ENCODE data around the gene TPGS1.

TPGS1 gene

DNA sequence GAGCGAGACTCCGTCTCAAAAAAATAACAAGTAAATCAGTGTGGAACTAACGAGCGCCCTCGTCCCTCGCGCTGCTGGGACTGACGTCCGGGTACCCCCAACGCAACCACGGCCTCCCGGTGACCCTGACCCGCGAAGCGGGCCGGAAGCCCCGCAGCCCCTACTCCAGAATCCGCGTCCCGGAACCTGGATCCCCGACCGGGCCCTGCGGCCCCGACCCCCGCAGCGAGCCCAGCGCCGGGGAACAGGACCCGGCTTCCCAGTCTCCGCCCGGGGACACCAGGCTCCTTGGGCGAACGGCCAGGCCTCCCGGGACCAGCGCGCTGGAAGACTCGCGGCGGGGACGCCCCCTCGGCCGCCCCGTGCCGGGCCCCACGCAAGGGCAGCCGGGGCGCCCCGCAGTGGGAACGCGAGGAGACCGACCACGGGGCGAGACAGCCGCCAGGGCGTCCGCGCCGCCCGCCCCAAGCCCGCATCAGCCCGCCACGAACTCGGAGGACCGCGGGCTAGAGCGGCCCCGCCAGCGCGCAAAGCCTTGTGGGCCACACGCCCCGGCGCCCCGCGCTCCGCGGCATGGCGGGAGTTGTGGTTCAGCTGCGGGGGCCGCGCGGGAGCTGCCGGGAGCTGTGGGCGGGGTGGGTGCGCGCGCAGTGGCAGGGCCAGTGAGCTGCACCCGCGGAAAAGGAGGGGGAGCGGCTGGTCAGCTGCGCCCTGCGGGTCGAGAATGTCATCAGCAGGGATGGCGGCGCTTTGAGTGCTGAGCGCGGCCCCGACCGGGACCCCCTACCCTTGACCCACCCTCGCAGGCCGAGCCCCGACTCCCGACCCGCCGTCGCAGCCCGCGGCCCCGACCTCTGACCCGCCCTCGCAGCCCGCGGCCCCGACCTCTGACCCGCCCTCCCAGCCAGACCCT is 18.5 kb upstream of the TPGS1 start:
- Mint-ChIP-seq H3K27me3 (peaks cover 9% of the 10 kb centered on the region), H3K4me3 (peak overlapping the region; percentile 82), H3K9me3 (peaks cover 2% of the 10 kb centered on the region), H3K36me3 (no peaks in the 10 kb centered on the region), H3K4me1 (peaks cover 15% of the 10 kb centered on the region), H3K27ac (peak overlapping the region; percentile 83)
- ATAC-seq = peak; percentile 95

- Mint-ChIP-seq H3K27me3 (peaks cover 10% of the 10 kb centered on the region), H3K4me3 (peak overlapping the region; percentile 82), H3K27ac (peak overlapping the region; percentile 83), H3K36me3 (no peaks in the 10 kb centered on the region), H3K9me3 (peaks cover 3% of the 10 kb centered on the region), H3K4me1 (peaks cover 18% of the 10 kb centered on the region)
- peak; percentile 39 for ATAC-seq
Observed at GRCh38 chr19:489418-490196, 17.7 kb upstream of the TPGS1 start.

GRCh38 chr19:491146-491741 is 16.1 kb upstream of the TPGS1 start:
- H3K27me3 Mint-ChIP-seq = peaks cover 18% of the 10 kb centered on the region
- no peak for ATAC-seq
- H3K27ac Mint-ChIP-seq = no peak overlapping the region
- peaks cover 18% of the 10 kb centered on the region for H3K4me1 Mint-ChIP-seq
- H3K9me3 Mint-ChIP-seq = peaks cover 3% of the 10 kb centered on the region
- no peak overlapping the region for H3K4me3 Mint-ChIP-seq
- H3K36me3 Mint-ChIP-seq = no peaks in the 10 kb centered on the region

GRCh38 chr19:492091-492531 is 15.2 kb upstream of the TPGS1 start:
- Mint-ChIP-seq H3K4me1 (peaks cover 18% of the 10 kb centered on the region), H3K27me3 (peaks cover 20% of the 10 kb centered on the region), H3K36me3 (no peaks in the 10 kb centered on the region), H3K4me3 (no peak overlapping the region), H3K9me3 (peaks cover 3% of the 10 kb centered on the region), H3K27ac (no peak overlapping the region)
- no peak for ATAC-seq

- no peaks in the 10 kb centered on the region for H3K36me3 Mint-ChIP-seq
- peaks cover 3% of the 10 kb centered on the region for H3K9me3 Mint-ChIP-seq
- H3K4me3 Mint-ChIP-seq = no peak overlapping the region
- peaks cover 29% of the 10 kb centered on the region for H3K27me3 Mint-ChIP-seq
- peaks cover 21% of the 10 kb centered on the region for H3K4me1 Mint-ChIP-seq
- no peak overlapping the region for H3K27ac Mint-ChIP-seq
- no peak for ATAC-seq
Observed at GRCh38 chr19:493391-494170, 13.7 kb upstream of the TPGS1 start.

DNA sequence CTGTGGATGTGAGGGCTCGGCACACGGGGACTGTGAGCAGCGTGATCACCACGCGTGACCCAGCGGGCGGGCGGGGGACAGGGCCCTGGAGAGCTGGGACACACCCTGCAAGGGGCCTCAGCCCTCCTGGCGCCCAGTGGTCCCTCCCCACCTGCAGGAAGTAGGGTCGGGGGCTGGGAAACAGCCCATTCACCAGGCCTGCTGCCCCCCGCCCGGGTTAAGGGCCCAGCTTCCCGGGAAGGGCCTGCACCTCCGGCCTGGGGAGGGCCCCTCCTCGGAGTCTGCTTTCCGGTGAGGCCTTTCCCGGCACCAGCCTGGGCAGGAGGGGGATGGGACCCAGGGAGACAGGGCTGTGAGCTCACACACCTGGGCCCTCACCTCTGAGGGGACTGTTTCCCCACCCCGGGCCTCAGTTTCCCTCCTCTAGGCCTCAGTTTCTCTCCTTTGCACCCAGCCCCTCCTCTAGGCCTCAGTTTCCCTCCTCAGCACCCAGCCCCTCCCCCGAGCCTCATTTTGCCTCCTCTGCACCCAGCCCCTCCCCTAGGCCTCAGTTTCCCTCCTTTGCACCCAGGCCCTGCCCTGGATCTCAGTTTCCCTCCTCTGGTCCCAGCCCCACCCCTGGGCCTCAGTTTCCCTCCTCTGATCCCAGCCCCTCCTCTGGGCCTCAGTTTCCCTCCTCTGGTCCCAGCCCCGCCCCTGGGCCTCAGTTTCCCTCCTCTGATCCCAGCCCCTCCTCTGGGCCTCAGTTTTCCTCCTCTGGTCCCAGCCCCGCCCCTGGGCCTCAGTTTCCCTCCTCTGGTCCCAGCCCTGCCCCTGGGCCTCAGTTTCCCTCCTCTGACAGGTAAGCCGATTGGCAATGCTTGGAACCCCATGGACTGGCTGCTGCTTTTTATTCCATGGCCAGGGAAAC is 12.9 kb upstream of the TPGS1 start:
- H3K9me3 Mint-ChIP-seq = peaks cover 3% of the 10 kb centered on the region
- peaks cover 38% of the 10 kb centered on the region for H3K27me3 Mint-ChIP-seq
- no peak overlapping the region for H3K4me3 Mint-ChIP-seq

DNA sequence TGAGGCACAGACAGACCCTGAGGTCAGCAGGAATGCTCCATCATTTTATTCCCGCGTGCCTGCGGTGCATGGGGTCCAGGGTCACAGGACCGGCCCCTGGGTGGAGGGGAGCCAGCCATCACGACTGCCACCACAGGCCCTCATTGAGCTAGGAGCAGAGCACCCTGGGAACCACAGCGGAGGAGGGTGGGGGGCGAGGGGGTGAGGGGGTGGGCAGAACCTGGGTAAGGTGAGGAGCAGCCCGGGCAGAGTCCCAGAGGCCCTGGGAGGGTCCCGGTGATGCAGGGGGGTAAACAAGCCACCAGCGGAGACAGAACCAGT is 12.3 kb upstream of the TPGS1 start:
- peaks cover 22% of the 10 kb centered on the region for H3K4me1 Mint-ChIP-seq
- ATAC-seq = no peak
- H3K9me3 Mint-ChIP-seq = peaks cover 3% of the 10 kb centered on the region
- H3K36me3 Mint-ChIP-seq = peaks cover 6% of the 10 kb centered on the region
- H3K4me3 Mint-ChIP-seq = no peak overlapping the region
- no peak overlapping the region for H3K27ac Mint-ChIP-seq
- H3K27me3 Mint-ChIP-seq = peaks cover 42% of the 10 kb centered on the region

More for the DNA sequence above, 12.9 kb upstream of the TPGS1 start:
- ATAC-seq = no peak
- Mint-ChIP-seq H3K36me3 (peaks cover 6% of the 10 kb centered on the region), H3K27ac (no peak overlapping the region), H3K4me1 (peaks cover 26% of the 10 kb centered on the region)

DNA sequence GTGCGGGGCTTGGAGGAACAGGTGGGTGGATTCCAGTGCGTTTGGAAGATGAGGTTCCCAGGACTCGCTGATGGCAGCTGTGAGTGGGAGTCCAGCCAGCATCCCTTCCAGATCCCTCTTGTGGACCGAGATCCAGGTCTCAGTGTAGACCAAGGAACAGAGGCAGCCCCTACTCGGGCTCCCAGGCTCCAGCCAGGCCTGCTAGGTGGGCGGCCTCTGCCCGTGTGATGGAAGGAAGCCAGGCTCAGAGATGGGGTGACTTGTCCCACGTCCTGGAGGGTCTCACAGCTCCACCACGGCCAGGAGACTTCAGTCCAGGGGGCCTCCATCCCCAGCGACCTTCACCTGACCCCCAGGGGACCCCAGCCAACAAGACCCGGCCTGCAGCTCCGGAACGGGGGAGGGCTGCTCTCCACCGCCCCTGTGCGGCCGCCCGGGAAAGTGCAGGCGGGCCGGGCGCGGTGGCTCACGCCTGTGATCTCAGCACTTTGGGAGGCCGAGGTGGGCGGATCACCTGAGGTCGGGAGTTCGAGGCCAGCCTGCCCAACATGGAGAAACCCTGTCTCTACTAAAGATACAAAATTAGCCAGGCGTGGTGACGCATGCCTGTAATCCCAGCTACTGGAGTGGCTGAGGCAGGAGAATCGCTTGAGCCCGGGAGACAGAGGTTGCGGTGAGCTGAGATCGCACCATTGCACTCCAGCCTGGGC is 11.7 kb upstream of the TPGS1 start:
- no peak for ATAC-seq
- peaks cover 22% of the 10 kb centered on the region for H3K4me1 Mint-ChIP-seq

GRCh38 chr19:496112-496665 is 11.1 kb upstream of the TPGS1 start, which contains the start of gene MADCAM1:
Gene MADCAM1, plus strand, starts transcription at chr19:496486. Its CDS starts 14 bp downstream, at chr19:496500.
- no peak within 1 kb of the TSS for H3K27ac Mint-ChIP-seq
- no peak within 1 kb of the TSS for H3K4me3 Mint-ChIP-seq
- peaks cover 6% of the 10 kb centered on the region for H3K36me3 Mint-ChIP-seq
- peaks cover 3% of the 10 kb centered on the region for H3K9me3 Mint-ChIP-seq
- H3K4me1 Mint-ChIP-seq = peaks cover 22% of the 10 kb centered on the region
- ATAC-seq = no peak
- peaks cover 42% of the 10 kb centered on the region for H3K27me3 Mint-ChIP-seq

More for the DNA sequence above, 11.7 kb upstream of the TPGS1 start:
- peaks cover 42% of the 10 kb centered on the region for H3K27me3 Mint-ChIP-seq
- H3K9me3 Mint-ChIP-seq = peaks cover 3% of the 10 kb centered on the region
- H3K4me3 Mint-ChIP-seq = no peak overlapping the region
- no peak overlapping the region for H3K27ac Mint-ChIP-seq
- H3K36me3 Mint-ChIP-seq = peaks cover 6% of the 10 kb centered on the region

DNA sequence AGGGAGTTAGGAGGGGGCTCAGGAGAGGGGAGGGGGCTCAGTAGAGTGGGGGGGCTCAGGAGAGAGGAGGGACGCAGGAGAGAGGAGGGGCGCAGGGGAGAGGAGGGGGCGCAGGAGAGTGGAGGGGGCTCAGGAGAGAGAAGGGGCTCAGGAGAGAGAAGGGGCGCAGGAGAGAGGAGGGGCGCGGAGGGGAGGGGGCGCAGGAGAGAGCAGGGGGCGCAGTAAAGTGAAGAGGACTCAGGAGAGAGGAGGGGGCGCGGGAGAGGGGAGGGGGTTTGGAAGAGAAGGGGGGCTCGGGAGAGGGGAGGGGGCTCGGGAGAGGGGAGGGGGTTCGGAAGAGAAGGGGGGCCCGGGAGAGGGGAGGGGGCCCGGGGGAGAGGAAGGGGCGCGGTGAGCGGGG is 10.3 kb upstream of the TPGS1 start:
- Mint-ChIP-seq H3K4me1 (peaks cover 22% of the 10 kb centered on the region), H3K36me3 (peaks cover 6% of the 10 kb centered on the region), H3K27ac (no peak overlapping the region), H3K27me3 (peaks cover 42% of the 10 kb centered on the region), H3K9me3 (peaks cover 3% of the 10 kb centered on the region), H3K4me3 (no peak overlapping the region)
- ATAC-seq = no peak

- Mint-ChIP-seq H3K4me3 (no peak overlapping the region), H3K27ac (no peak overlapping the region), H3K9me3 (peaks cover 3% of the 10 kb centered on the region), H3K36me3 (peaks cover 6% of the 10 kb centered on the region), H3K27me3 (peaks cover 42% of the 10 kb centered on the region), H3K4me1 (peaks cover 22% of the 10 kb centered on the region)
- ATAC-seq = peak; percentile 17
Observed at GRCh38 chr19:497491-497868, 9.8 kb upstream of the TPGS1 start.

DNA sequence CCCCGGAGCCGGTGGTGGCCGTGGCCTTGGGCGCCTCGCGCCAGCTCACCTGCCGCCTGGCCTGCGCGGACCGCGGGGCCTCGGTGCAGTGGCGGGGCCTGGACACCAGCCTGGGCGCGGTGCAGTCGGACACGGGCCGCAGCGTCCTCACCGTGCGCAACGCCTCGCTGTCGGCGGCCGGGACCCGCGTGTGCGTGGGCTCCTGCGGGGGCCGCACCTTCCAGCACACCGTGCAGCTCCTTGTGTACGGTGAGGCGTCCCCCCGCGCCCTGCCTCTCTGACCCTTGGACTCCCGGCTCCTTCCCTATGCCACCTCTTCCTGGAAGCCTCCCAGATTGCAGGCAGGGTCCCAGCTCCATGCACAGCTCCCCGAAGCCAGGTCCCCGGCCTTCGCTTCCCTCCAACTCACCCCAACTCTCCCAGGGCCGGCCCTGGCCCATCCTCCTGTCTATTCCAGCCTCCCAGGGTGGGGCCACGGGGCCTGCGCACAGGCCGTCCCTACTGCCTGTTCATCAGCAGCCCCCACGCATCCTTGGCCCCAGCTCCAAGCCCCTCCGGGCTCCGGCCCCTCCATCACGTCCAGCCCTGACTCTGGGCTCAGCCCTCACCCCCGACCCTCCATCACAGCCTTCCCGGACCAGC is 9.3 kb upstream of the TPGS1 start:
- H3K27ac Mint-ChIP-seq = no peak overlapping the region
- peaks cover 6% of the 10 kb centered on the region for H3K36me3 Mint-ChIP-seq
- H3K9me3 Mint-ChIP-seq = peaks cover 3% of the 10 kb centered on the region
- H3K4me1 Mint-ChIP-seq = peaks cover 22% of the 10 kb centered on the region
- peak overlapping the region; percentile 8 for H3K4me3 Mint-ChIP-seq
- H3K27me3 Mint-ChIP-seq = peaks cover 42% of the 10 kb centered on the region
- ATAC-seq = no peak

DNA sequence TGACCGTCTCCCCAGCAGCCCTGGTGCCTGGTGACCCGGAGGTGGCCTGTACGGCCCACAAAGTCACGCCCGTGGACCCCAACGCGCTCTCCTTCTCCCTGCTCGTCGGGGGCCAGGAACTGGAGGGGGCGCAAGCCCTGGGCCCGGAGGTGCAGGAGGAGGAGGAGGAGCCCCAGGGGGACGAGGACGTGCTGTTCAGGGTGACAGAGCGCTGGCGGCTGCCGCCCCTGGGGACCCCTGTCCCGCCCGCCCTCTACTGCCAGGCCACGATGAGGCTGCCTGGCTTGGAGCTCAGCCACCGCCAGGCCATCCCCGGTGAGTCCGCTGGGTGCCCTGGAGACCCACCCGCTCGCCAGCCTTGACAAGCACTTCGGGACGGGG is 8.8 kb upstream of the TPGS1 start:
- H3K4me3 Mint-ChIP-seq = peak overlapping the region; percentile 8
- H3K27ac Mint-ChIP-seq = no peak overlapping the region
- peaks cover 3% of the 10 kb centered on the region for H3K9me3 Mint-ChIP-seq
- H3K4me1 Mint-ChIP-seq = peaks cover 21% of the 10 kb centered on the region
- ATAC-seq = no peak
- peaks cover 6% of the 10 kb centered on the region for H3K36me3 Mint-ChIP-seq
- peaks cover 42% of the 10 kb centered on the region for H3K27me3 Mint-ChIP-seq
